Left ventricle myocardium inferior (tissue), 1 donor: ENCODE measurements around the gene SLC6A13. TPM values are rescaled to one million over a fixed set of nuclear protein-coding genes. Genes with fewer than 3 reads are reported as not detected.

Experiments
- DNase-seq: peaks from one replicate; pipeline ENCODE4 v3.0.0-alpha.2; 2020
- H3K27ac ChIP-seq: fragments of 200-600 bp; replicated peaks from 2 replicates; pipeline ENCODE4 v1.8.0; 2021
- H3K27me3 ChIP-seq: fragments of 200-600 bp; 2 replicates; pipeline ENCODE4 v1.8.0; 2021; ENCODE audit warnings: low read depth
- H3K36me3 ChIP-seq: fragments of 200-600 bp; 2 replicates; pipeline ENCODE4 v1.8.0; 2021
- H3K4me1 ChIP-seq: fragments of 200-600 bp; 2 replicates; pipeline ENCODE4 v1.8.0; 2021
- H3K4me3 ChIP-seq: fragments of 200-600 bp; 2 replicates; pipeline ENCODE4 v1.8.0; 2021; ENCODE audit warnings: mild to moderate bottlenecking, moderate library complexity
- H3K9me3 ChIP-seq: fragments of 200-600 bp; replicated peaks from 2 replicates; pipeline ENCODE4 v1.8.0; 2021
- intact Hi-C: fragments of 100-400 bp; cut with micrococcal nuclease; formaldehyde crosslinking; loops from one replicate; pipeline ENCODE4 v1.11.0; 2022
- total RNA-seq: library from RNA; stranded (reverse); fragmentation: NEBNext Ultra II Directional; extraction: Animal tissue kit (Norgen Biotek cat#: 25700); gene quantifications from one replicate; pipeline ENCODE4 v1.2.1, GENCODE V29; 2021
- TF ChIP-seq, protein P1 (sequence below): fragments of 200-600 bp; IDR thresholded peaks from 2 replicates; pipeline ENCODE4 v1.8.0; 2021; ENCODE audit warnings: antibody characterized with exemption, mild to moderate bottlenecking, borderline replicate concordance
- donor health status: DM: no; HTN: yes; CAD: no; lungs with severe emphysema.

SLC6A13 gene
- total RNA-seq, 1 donor from 2014 or later: 1.8 TPM

DNA sequence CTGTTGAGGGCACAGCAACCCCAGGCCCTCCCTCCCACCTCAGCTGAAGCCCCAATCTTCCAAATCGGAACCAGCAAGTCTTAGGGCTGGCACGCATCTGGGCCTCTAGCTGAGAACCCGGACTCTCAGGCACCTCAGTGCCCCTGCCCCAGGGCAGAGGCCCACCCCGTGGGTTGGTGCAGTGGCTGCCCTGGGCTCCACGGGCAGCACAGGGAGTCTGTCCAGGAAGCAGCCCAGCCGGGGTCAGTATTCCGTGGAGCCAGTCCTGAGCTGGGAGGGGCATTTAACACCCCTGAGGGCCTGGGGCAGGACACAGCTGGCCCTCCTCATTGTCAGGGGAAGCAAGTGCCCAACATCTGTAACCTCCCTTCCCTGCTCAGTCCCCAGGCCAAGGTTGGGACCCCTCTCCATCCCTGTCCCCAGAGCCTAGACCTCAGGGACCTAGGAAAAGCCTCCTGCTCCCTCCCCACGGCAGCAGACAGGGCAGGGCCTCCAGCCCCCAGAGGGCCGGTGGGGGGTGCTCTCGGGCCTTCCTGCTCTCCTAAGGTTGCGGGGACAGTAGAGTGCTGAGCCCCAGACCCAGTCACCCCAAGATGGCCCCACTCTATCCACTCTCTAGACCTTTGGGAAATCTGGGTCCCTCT, 85.2 kb downstream of the SLC6A13 start:
- no peak for DNase-seq
- TF ChIP-seq, protein P1, sequence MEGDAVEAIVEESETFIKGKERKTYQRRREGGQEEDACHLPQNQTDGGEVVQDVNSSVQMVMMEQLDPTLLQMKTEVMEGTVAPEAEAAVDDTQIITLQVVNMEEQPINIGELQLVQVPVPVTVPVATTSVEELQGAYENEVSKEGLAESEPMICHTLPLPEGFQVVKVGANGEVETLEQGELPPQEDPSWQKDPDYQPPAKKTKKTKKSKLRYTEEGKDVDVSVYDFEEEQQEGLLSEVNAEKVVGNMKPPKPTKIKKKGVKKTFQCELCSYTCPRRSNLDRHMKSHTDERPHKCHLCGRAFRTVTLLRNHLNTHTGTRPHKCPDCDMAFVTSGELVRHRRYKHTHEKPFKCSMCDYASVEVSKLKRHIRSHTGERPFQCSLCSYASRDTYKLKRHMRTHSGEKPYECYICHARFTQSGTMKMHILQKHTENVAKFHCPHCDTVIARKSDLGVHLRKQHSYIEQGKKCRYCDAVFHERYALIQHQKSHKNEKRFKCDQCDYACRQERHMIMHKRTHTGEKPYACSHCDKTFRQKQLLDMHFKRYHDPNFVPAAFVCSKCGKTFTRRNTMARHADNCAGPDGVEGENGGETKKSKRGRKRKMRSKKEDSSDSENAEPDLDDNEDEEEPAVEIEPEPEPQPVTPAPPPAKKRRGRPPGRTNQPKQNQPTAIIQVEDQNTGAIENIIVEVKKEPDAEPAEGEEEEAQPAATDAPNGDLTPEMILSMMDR: no peak
- peaks cover 100% of the 10 kb centered on the region for H3K4me1 ChIP-seq
- no peaks in the 10 kb centered on the region for H3K36me3 ChIP-seq
- no peaks in the 10 kb centered on the region for H3K9me3 ChIP-seq
- H3K27me3 ChIP-seq: no peaks in the 10 kb centered on the region
- no peak overlapping the region for H3K4me3 ChIP-seq
- H3K27ac ChIP-seq: peak overlapping the region; percentile 83
- intact Hi-C loops: no loop called here

DNA sequence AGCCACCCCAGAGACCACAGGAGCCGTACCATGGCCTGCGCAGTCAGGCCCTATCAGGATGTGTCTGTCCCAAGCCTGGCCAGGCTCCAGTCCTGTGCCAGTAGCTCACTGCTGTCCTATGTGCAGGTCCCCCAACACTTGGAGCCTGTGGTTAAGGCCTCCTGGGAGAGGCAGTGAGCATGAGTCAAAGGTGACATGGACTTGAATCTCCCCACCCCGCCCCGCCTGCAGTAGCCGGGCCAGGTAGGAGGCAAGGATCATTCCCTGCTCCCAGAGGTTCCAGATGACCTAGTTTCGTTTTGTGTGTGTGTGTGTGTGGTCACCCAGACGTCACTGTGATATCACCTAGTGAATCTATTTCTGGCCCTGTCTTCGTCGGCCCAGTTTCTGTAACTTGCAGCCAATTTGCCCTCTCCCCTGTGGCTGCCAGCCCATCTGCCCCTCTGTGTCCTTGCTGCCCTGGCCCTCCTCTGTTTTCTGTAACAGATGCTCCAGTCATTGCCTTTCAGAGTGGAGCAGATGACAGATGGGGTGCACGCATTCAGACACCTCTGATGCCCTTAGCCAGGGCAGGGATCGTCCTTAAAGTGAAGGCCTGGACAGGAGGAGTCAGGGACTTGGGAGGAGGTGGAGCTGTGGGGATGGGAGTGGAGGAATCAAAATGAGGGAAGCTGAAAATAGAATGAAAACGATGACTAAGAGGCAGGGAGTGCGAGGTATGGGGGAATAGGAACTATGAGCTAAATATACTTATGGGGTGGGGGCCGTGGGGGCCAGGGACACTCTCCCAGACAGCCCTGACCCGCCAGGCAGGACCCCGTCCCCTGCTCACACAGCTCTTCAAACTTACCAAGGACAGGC, 86.1 kb downstream of the SLC6A13 start:
- H3K4me3 ChIP-seq: peak overlapping the region; percentile 4
- H3K4me1 ChIP-seq: peaks cover 100% of the 10 kb centered on the region
- peak overlapping the region; percentile 83 for H3K27ac ChIP-seq
- DNase-seq: no peak
- TF ChIP-seq, protein P1: no peak
- intact Hi-C loops: no loop called here
- H3K36me3 ChIP-seq: no peaks in the 10 kb centered on the region
- H3K27me3 ChIP-seq: no peaks in the 10 kb centered on the region
- no peaks in the 10 kb centered on the region for H3K9me3 ChIP-seq

DNA sequence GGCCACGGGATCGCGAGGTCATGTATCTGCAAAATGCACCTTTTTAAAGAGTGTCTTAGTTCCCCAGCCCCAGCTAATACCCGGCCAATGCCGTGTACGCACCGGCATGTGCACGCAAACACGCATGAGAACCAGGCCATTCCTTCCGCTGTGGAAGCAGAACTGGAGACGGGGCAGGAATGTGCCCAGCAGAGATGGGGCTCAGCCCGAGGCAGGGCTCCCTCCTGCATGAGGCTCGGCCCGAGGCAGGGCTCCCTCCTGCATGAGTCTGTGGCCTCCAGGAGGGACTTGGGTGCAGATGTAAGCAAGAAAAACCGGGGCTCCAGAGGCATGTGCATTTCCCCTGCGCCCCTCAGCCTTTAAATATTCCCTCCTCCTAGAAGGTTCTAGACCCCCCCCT, 86.9 kb downstream of the SLC6A13 start:
- peak overlapping the region; percentile 4 for H3K4me3 ChIP-seq
- TF ChIP-seq, protein P1: no peak
- no peaks in the 10 kb centered on the region for H3K27me3 ChIP-seq
- peak overlapping the region; percentile 83 for H3K27ac ChIP-seq
- intact Hi-C loops: no loop called here
- no peaks in the 10 kb centered on the region for H3K9me3 ChIP-seq
- peaks cover 98% of the 10 kb centered on the region for H3K4me1 ChIP-seq
- no peaks in the 10 kb centered on the region for H3K36me3 ChIP-seq
- DNase-seq: no peak

DNA sequence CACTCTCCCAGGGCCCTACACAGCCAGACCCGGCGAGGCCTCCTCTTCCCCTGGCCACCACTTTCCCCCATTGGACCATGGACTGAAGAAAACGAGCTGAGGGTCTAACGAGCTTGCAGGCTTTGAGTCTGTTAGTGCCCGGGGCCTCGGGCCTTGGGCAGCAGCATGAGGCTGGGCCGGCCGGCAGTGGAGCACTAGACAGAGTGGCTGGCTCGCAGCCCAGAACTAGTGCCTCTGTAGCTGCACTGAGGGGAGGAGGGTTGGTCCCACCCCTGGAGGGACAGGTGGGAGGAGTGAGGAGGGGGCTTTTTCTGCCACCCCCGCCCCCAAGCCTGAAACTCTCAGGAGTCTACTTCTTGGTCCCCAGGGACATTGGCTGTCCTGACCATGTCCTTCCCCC, 87.4 kb downstream of the SLC6A13 start:
- intact Hi-C loops: no loop called here
- Histone ChIP-seq H3K36me3 (no peaks in the 10 kb centered on the region), H3K4me1 (peaks cover 98% of the 10 kb centered on the region), H3K27ac (peak overlapping the region; percentile 83), H3K9me3 (no peaks in the 10 kb centered on the region), H3K4me3 (no peak overlapping the region), H3K27me3 (no peaks in the 10 kb centered on the region)
- TF ChIP-seq, protein P1: no peak
- DNase-seq: peak; percentile 61

DNA sequence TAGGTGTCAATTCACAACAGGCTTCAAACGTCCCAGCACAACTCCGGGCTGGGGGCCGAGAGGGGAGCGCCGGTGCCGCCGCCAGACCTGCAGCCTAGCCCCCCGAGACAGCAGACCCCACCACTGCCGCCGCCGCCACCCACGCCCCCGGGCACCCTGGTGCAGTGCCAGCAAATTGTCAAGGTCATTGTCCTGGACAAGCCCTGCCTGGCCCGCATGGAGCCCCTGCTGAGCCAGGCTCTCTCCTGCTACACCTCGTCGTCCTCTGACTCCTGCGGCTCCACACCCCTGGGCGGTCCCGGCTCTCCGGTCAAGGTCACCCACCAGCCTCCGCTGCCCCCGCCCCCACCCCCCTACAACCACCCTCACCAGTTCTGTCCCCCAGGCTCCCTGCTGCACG, 88.0 kb downstream of the SLC6A13 start:
- Histone ChIP-seq H3K27ac (peak overlapping the region; percentile 83), H3K9me3 (no peaks in the 10 kb centered on the region), H3K4me3 (no peak overlapping the region), H3K36me3 (no peaks in the 10 kb centered on the region), H3K27me3 (no peaks in the 10 kb centered on the region), H3K4me1 (peaks cover 98% of the 10 kb centered on the region)
- intact Hi-C loops: no loop called here
- DNase-seq: no peak
- TF ChIP-seq, protein P1: no peak
